Type B pancreatic cell (in vitro differentiated cells): ENCODE measurements around the gene PATL2. TPM values are rescaled to one million over a fixed set of nuclear protein-coding genes. Genes with fewer than 3 reads are reported as not detected.

Experiments used
- DNase-seq: peaks from one replicate; pipeline ENCODE4 v3.0.0; 2021; ENCODE audit warnings: mixed read lengths; ENCODE audit not compliant: unreplicated experiment; ENCODE audit errors: extremely low spot score
- H3K27ac Mint-ChIP-seq: 2 replicates; pipeline ENCODE4 v1.8.0; 2021; ENCODE audit warnings: mild to moderate bottlenecking, mixed read lengths
- H3K27me3 Mint-ChIP-seq: 2 replicates; pipeline ENCODE4 v1.8.0; 2021; ENCODE audit warnings: mixed read lengths
- H3K36me3 Mint-ChIP-seq: 2 replicates; pipeline ENCODE4 v1.8.0; 2021; ENCODE audit warnings: mixed read lengths
- H3K4me1 Mint-ChIP-seq: one replicate; pipeline ENCODE4 v1.8.0; 2021; ENCODE audit warnings: mixed read lengths; ENCODE audit not compliant: unreplicated experiment
- H3K4me3 Mint-ChIP-seq: 2 replicates; pipeline ENCODE4 v1.8.0; 2021; ENCODE audit warnings: mild to moderate bottlenecking, mixed read lengths
- H3K9me3 Mint-ChIP-seq: 2 replicates; pipeline ENCODE4 v1.8.0; 2021; ENCODE audit warnings: mixed read lengths
- total RNA-seq: library from RNA; stranded (reverse); gene quantifications from 2 replicates; pipeline ENCODE4 v1.2.1, GENCODE V29; 2021; ENCODE audit warnings: low replicate concordance
- TF ChIP-seq, protein P1 (sequence below): fragments of 200-600 bp; sonication (generic); conservative IDR thresholded peaks from 2 replicates; pipeline ENCODE4 v1.5.0; 2021; ENCODE audit warnings: antibody characterized with exemption, mild to moderate bottlenecking

PATL2 gene
- total RNA-seq, 1 donor from 2014 or later, result 1.2 TPM

DNA sequence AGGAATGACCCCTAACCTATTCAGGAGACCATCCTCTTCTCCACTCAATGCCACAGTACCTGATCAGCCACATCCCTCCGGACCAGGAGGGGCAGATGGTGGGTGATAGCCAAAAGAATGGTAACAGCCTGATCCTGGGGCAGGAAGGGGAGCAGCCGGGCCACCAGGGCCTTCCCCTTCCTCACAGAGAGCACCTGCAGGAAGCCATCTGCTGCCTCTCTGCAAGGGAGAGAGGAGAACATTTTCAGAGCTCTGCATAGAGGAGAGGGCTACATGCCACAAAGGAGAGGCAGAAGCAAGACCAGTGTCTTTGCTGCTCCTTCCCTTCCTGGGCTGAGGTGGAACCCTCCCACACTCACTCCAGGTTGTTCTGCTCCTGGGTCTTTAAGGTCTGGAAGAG is 42.2 kb downstream of the PATL2 start:
- peaks cover 18% of the 10 kb centered on the region for H3K27me3 Mint-ChIP-seq
- no peak overlapping the region for H3K4me3 Mint-ChIP-seq
- DNase-seq, result no peak
- no peaks in the 10 kb centered on the region for H3K9me3 Mint-ChIP-seq
- H3K4me1 Mint-ChIP-seq, result peaks cover 1% of the 10 kb centered on the region
- no peak overlapping the region for H3K27ac Mint-ChIP-seq
- TF ChIP-seq, protein P1, sequence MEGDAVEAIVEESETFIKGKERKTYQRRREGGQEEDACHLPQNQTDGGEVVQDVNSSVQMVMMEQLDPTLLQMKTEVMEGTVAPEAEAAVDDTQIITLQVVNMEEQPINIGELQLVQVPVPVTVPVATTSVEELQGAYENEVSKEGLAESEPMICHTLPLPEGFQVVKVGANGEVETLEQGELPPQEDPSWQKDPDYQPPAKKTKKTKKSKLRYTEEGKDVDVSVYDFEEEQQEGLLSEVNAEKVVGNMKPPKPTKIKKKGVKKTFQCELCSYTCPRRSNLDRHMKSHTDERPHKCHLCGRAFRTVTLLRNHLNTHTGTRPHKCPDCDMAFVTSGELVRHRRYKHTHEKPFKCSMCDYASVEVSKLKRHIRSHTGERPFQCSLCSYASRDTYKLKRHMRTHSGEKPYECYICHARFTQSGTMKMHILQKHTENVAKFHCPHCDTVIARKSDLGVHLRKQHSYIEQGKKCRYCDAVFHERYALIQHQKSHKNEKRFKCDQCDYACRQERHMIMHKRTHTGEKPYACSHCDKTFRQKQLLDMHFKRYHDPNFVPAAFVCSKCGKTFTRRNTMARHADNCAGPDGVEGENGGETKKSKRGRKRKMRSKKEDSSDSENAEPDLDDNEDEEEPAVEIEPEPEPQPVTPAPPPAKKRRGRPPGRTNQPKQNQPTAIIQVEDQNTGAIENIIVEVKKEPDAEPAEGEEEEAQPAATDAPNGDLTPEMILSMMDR, result no peak
- no peaks in the 10 kb centered on the region for H3K36me3 Mint-ChIP-seq

DNA sequence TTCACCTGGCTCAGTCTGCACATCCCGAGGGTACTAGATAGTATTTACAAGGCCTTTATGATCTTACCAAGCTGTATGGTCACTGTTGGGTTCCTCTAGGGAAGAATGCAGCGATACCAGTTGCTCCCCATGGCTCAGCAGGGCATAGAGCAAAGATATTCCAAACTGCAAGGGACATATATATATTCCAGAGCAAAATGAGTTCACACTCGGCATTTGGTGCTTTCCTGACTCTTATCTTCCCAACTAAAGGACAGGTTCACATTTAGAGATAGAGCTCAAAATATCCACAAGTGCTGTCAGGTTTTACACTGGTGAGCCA is 44.1 kb downstream of the PATL2 start:
- H3K36me3 Mint-ChIP-seq, result no peaks in the 10 kb centered on the region
- H3K9me3 Mint-ChIP-seq, result no peaks in the 10 kb centered on the region
- no peak for DNase-seq
- no peak overlapping the region for H3K4me3 Mint-ChIP-seq
- peaks cover 5% of the 10 kb centered on the region for H3K4me1 Mint-ChIP-seq
- TF ChIP-seq, protein P1, result no peak
- H3K27me3 Mint-ChIP-seq, result peaks cover 14% of the 10 kb centered on the region
- no peak overlapping the region for H3K27ac Mint-ChIP-seq

GRCh38 chr15:44666210-44667038 is 44.7 kb downstream of the PATL2 start:
- TF ChIP-seq, protein P1, result no peak
- no peak for DNase-seq
- no peak overlapping the region for H3K27ac Mint-ChIP-seq
- no peak overlapping the region for H3K4me3 Mint-ChIP-seq
- H3K36me3 Mint-ChIP-seq, result no peaks in the 10 kb centered on the region
- peaks cover 14% of the 10 kb centered on the region for H3K27me3 Mint-ChIP-seq
- H3K4me1 Mint-ChIP-seq, result peaks cover 9% of the 10 kb centered on the region
- H3K9me3 Mint-ChIP-seq, result no peaks in the 10 kb centered on the region

GRCh38 chr15:44663410-44664308 is 47.5 kb downstream of the PATL2 start, which contains the start of gene SPG11:
SPG11 (minus strand) TSS chr15:44663662; CDS start chr15:44663647, 15 bp downstream.
- H3K27me3 Mint-ChIP-seq, result peaks cover 14% of the 10 kb centered on the region
- no peaks in the 10 kb centered on the region for H3K9me3 Mint-ChIP-seq
- peak; percentile 96 for DNase-seq
- peaks cover 9% of the 10 kb centered on the region for H3K4me1 Mint-ChIP-seq
- TF ChIP-seq, protein P1, result peak; percentile 97
- H3K27ac Mint-ChIP-seq, result peak within 1 kb of the TSS; percentile 93
- H3K4me3 Mint-ChIP-seq, result peak within 1 kb of the TSS; percentile 99
- peaks cover 6% of the 10 kb centered on the region for H3K36me3 Mint-ChIP-seq

GRCh38 chr15:44662478-44663409 is 48.4 kb downstream of the PATL2 start:
- peaks cover 9% of the 10 kb centered on the region for H3K4me1 Mint-ChIP-seq
- no peak for DNase-seq

More at GRCh38 chr15:44662478-44663409, 48.4 kb downstream of the PATL2 start:
- Mint-ChIP-seq H3K27me3 (peaks cover 9% of the 10 kb centered on the region), H3K27ac (peak overlapping the region; percentile 93), H3K9me3 (no peaks in the 10 kb centered on the region), H3K36me3 (peaks cover 6% of the 10 kb centered on the region), H3K4me3 (peak overlapping the region; percentile 99)
- TF ChIP-seq, protein P1, result no peak
